A673 (cell line): ENCODE results near the gene PIK3R6. TPM values are rescaled to one million over a fixed set of nuclear protein-coding genes. Genes with fewer than 3 reads are reported as not detected.

ENCODE experiments used
- BruUV-seq: library from RNA; stranded (reverse); fragments of 400-500 nt; replicated peaks from 2 replicates; lab custom pipeline; 2021; lab: Mats Ljungman, UMichigan
- CTCF ChIA-PET: fragments of 300-600 bp; sonication (Branson Sonifier 250); formaldehyde crosslinking; loops from one replicate; lab custom pipeline; 2022; ENCODE audit warnings: antibody characterized with exemption; lab: Charles Lee
- POLR2A ChIA-PET: fragments of 300-600 bp; sonication (Branson Sonifier 250); formaldehyde crosslinking; loops from one replicate; lab custom pipeline; 2022; ENCODE audit warnings: antibody characterized with exemption; ENCODE audit not compliant: low non-redundant PET; lab: Charles Lee
- DNase-seq: peaks from one replicate; pipeline ENCODE4 v3.0.0-alpha.2; 2015; ENCODE audit warnings: low spot score
- H3K27ac ChIP-seq: fragments of 200-600 bp; sonication (generic); 2 replicates; pipeline ENCODE4 v1.5.1; 2016; ENCODE audit warnings: mixed run types, low read depth, mild to moderate bottlenecking, mixed read lengths, antibody characterized with exemption, low read length; ENCODE audit not compliant: poor library complexity, severe bottlenecking
- H3K27me3 ChIP-seq: fragments of 200-600 bp; sonication (generic); replicated peaks from 2 replicates; pipeline ENCODE4 v1.6.1; 2017; ENCODE audit warnings: mixed run types, low read depth, mild to moderate bottlenecking, mixed read lengths, antibody characterized with exemption, low read length; ENCODE audit not compliant: insufficient read depth, poor library complexity
- H3K36me3 ChIP-seq: fragments of 200-600 bp; sonication (generic); 2 replicates; pipeline ENCODE4 v1.6.1; 2016; ENCODE audit warnings: mixed run types, mild to moderate bottlenecking, mixed read lengths, antibody characterized with exemption, low read length; ENCODE audit not compliant: insufficient read depth, poor library complexity, severe bottlenecking
- H3K4me1 ChIP-seq: fragments of 200-600 bp; sonication (generic); 2 replicates; pipeline ENCODE4 v1.6.1; 2017; ENCODE audit warnings: mixed run types, mild to moderate bottlenecking, mixed read lengths, antibody characterized with exemption, low read length; ENCODE audit not compliant: insufficient read depth, poor library complexity, severe bottlenecking
- H3K4me3 ChIP-seq: fragments of 200-600 bp; sonication (generic); 2 replicates; pipeline ENCODE4 v1.5.1; 2016; ENCODE audit warnings: low read depth, mixed run types, mild to moderate bottlenecking, mixed read lengths, low read length; ENCODE audit not compliant: poor library complexity, severe bottlenecking
- H3K9me3 ChIP-seq: fragments of 200-600 bp; sonication (generic); 2 replicates; pipeline ENCODE4 v1.6.1; 2016; ENCODE audit warnings: mixed run types, low read depth, mild to moderate bottlenecking, mixed read lengths, antibody characterized with exemption, low read length; ENCODE audit not compliant: poor library complexity, severe bottlenecking
- EZH2 ChIP-seq: fragments of 200-600 bp; sonication (generic); IDR thresholded peaks from 2 replicates; pipeline ENCODE4 v1.6.1; 2017; ENCODE audit warnings: borderline replicate concordance, low read depth, mild to moderate bottlenecking, mixed read lengths, antibody characterized with exemption, low read length; ENCODE audit not compliant: poor library complexity, severe bottlenecking
- intact Hi-C: fragments of 100-400 bp; cut with micrococcal nuclease; formaldehyde crosslinking; loops from one replicate; pipeline ENCODE4 v1.10.0; 2022; ENCODE audit not compliant: unreplicated experiment
- total RNA-seq: library from RNA; stranded (reverse); gene quantifications from 2 replicates; pipeline ENCODE4 v1.2.3, GENCODE V29; 2021
- TF ChIP-seq, protein P1 (sequence below): fragments of 300-800, 200-600 bp; sonication (generic); conservative IDR thresholded peaks from 2 replicates; pipeline ENCODE4 v1.5.1; 2017; ENCODE audit warnings: low read depth, mild to moderate bottlenecking, antibody characterized with exemption, low read length, moderate library complexity, mixed read lengths

PIK3R6 gene
- total RNA-seq, 1 experiment from 2014 or later = not detected

DNA sequence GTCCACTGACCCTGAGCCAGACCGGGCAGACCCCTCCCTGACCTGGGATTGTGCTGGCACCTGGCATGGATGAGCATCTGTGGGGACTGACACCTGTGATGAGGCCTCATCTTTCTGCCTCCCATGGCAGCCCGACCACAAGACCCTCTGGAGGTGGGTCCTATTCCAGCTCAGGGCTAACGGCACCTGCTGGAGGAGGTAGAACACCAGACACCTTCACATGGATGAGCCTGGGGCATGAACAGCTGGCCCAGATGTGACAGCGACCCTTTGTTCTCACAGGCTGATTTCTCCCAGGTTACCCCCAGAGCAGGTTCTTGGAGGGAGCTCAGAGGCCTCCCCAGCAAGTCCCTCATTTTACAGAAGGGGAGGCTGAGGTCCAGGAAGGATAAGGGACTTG lies 46.4 kb upstream of the PIK3R6 start:
- intact Hi-C loops = no loop called here
- CTCF ChIA-PET = no interaction called here
- H3K36me3 ChIP-seq = no peaks in the 10 kb centered on the region
- peaks cover 9% of the 10 kb centered on the region for H3K9me3 ChIP-seq
- H3K4me3 ChIP-seq = no peak overlapping the region
- H3K27ac ChIP-seq = no peak overlapping the region
- no TSS peak for BruUV-seq
- TF ChIP-seq, protein P1, sequence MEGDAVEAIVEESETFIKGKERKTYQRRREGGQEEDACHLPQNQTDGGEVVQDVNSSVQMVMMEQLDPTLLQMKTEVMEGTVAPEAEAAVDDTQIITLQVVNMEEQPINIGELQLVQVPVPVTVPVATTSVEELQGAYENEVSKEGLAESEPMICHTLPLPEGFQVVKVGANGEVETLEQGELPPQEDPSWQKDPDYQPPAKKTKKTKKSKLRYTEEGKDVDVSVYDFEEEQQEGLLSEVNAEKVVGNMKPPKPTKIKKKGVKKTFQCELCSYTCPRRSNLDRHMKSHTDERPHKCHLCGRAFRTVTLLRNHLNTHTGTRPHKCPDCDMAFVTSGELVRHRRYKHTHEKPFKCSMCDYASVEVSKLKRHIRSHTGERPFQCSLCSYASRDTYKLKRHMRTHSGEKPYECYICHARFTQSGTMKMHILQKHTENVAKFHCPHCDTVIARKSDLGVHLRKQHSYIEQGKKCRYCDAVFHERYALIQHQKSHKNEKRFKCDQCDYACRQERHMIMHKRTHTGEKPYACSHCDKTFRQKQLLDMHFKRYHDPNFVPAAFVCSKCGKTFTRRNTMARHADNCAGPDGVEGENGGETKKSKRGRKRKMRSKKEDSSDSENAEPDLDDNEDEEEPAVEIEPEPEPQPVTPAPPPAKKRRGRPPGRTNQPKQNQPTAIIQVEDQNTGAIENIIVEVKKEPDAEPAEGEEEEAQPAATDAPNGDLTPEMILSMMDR = no peak
- TF ChIP-seq EZH2 = no peak
- H3K27me3 ChIP-seq = peaks cover 13% of the 10 kb centered on the region
- POLR2A ChIA-PET = no interaction called here
- no peaks in the 10 kb centered on the region for H3K4me1 ChIP-seq
- no peak for DNase-seq

DNA sequence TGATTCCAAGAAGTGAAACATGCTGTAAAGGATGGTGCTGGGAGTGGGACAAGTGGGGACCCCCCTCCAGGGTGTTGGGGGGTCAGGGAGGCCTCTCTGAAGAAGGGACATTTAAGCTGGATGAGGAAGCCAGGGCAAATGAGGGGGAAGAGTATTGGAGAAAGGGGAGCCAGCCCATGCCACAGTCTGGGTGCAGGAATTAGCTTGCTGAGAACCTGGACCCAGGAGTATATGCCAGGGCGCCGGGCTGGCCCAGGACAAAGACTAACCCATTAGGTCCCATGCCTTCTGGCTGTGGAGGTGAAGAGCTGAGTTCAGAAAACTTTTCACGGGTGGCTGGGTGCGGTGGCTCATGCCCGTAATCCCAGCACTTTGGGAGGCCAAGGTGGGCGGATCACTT lies 45.6 kb upstream of the PIK3R6 start:
- CTCF ChIA-PET = no interaction called here
- TF ChIP-seq EZH2 = no peak
- TF ChIP-seq, protein P1 = no peak
- peaks cover 5% of the 10 kb centered on the region for H3K9me3 ChIP-seq
- H3K4me3 ChIP-seq = no peak overlapping the region
- BruUV-seq = no TSS peak
- POLR2A ChIA-PET = no interaction called here
- intact Hi-C loops = no loop called here
- H3K36me3 ChIP-seq = no peaks in the 10 kb centered on the region
- DNase-seq = no peak
- peaks cover 13% of the 10 kb centered on the region for H3K27me3 ChIP-seq
- H3K27ac ChIP-seq = no peak overlapping the region
- no peaks in the 10 kb centered on the region for H3K4me1 ChIP-seq

DNA sequence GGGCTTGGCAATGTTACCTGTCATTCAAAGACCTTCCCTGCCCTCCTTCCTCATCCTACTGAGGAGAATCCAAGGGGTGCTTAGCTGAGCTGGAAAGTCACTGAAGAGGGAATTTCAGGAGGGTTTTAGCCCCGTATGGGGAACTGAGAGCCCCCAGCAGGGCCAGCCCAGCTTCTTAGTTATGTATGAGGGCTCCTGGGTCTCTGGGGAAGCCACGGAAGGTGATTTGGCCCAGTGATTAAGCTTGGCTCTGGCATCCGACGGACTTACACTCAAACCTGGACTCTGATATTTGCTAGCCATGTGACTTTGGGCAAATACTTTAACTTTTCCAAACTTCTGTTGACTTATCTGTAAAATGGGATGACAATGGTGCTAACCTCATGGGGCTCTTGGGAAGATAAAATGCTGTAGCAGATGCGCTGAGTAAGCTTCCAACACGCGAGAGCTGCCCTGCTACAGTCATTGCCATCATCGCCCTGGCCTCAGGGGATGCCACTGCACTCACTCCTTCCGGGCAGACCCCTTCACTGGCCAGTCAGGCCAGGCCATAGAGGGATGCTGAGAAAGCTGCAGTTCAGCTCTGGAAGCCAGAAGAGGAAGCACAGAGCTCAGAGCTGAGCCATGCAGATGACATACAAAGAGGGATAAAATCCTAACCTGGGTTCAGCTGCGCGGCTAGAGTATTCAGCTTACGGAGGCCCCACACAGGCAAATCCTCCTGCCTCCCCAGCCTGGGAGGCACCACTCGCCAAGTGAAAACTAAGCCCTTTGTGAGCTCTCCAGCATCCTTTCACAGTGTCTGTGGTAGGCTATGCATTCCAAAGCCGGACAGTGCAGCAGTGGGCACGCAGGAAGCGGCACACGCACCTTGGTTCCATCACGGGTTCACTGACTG lies 44.9 kb upstream of the PIK3R6 start:
- CTCF ChIA-PET = no interaction called here
- POLR2A ChIA-PET = no interaction called here
- no TSS peak for BruUV-seq
- intact Hi-C loops = no loop called here
- Histone ChIP-seq H3K27me3 (peaks cover 13% of the 10 kb centered on the region), H3K4me1 (no peaks in the 10 kb centered on the region), H3K4me3 (no peak overlapping the region), H3K9me3 (no peaks in the 10 kb centered on the region), H3K36me3 (no peaks in the 10 kb centered on the region), H3K27ac (no peak overlapping the region)
- TF ChIP-seq, protein P1 = no peak
- no peak for TF ChIP-seq EZH2
- DNase-seq = no peak
